Memory B cell (primary cell): ENCODE data around the gene RANBP3.

Source experiments
- ATAC-seq: fragments of 150-1000 bp; cut with Tn5 transposase; 2 replicates; pipeline ENCODE4 v1.10.0; 2021; ENCODE audit warnings: low read depth, mild to moderate bottlenecking, moderate library complexity
- DNase-seq, 2 donors: peaks; one replicate each; pipeline ENCODE4 v3.0.0; 2022; ENCODE audit warnings: low spot score in 2 of 2
- H3K27ac Mint-ChIP-seq: one replicate; pipeline ENCODE4 v1.8.0; 2022; ENCODE audit warnings: mild to moderate bottlenecking, moderate library complexity, mixed read lengths
- H3K27me3 Mint-ChIP-seq: one replicate; pipeline ENCODE4 v1.8.0; 2022; ENCODE audit warnings: mixed read lengths
- H3K36me3 Mint-ChIP-seq: one replicate; pipeline ENCODE4 v1.8.0; 2022; ENCODE audit warnings: mild to moderate bottlenecking, mixed read lengths
- H3K4me1 Mint-ChIP-seq: one replicate; pipeline ENCODE4 v1.8.0; 2022; ENCODE audit warnings: mixed read lengths
- H3K4me3 Mint-ChIP-seq: one replicate; pipeline ENCODE4 v1.8.0; 2022; ENCODE audit warnings: mild to moderate bottlenecking, moderate library complexity, mixed read lengths
- H3K9me3 Mint-ChIP-seq: one replicate; pipeline ENCODE4 v1.8.0; 2022; ENCODE audit warnings: mixed read lengths

The RANBP3 gene

DNA sequence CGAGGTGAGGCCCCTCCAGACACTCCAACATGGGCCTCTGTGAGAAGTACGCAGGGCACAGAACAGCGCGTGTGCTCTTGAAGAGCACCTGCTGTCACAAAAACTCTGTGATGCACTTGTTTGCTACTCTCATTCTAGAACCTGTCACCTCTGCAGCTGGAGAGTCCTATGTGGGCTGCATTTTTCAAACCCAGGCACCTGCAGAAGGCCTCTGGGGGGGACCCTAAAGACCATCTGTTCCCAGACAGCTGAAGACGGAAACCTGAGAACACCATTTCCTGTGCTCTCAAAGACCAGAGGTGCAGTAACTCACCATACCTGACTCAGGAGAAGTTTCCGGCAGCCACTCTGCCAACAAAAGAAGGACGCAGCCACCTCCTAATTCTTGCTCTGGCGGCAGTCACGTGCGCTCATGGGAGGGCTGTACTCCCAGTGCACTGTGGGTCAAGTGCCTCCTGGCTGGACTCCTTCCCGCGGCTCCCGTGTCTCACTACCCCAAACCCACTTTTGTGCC lies 28.1 kb downstream of the RANBP3 start:
- ATAC-seq (no peak), DNase-seq (no peak)
- peak overlapping the region; percentile 31 for H3K27ac Mint-ChIP-seq
- H3K4me3 Mint-ChIP-seq: no peak overlapping the region
- H3K4me1 Mint-ChIP-seq: peaks cover 47% of the 10 kb centered on the region
- peaks cover 20% of the 10 kb centered on the region for H3K36me3 Mint-ChIP-seq
- H3K9me3 Mint-ChIP-seq: no peaks in the 10 kb centered on the region
- H3K27me3 Mint-ChIP-seq: no peaks in the 10 kb centered on the region

DNA sequence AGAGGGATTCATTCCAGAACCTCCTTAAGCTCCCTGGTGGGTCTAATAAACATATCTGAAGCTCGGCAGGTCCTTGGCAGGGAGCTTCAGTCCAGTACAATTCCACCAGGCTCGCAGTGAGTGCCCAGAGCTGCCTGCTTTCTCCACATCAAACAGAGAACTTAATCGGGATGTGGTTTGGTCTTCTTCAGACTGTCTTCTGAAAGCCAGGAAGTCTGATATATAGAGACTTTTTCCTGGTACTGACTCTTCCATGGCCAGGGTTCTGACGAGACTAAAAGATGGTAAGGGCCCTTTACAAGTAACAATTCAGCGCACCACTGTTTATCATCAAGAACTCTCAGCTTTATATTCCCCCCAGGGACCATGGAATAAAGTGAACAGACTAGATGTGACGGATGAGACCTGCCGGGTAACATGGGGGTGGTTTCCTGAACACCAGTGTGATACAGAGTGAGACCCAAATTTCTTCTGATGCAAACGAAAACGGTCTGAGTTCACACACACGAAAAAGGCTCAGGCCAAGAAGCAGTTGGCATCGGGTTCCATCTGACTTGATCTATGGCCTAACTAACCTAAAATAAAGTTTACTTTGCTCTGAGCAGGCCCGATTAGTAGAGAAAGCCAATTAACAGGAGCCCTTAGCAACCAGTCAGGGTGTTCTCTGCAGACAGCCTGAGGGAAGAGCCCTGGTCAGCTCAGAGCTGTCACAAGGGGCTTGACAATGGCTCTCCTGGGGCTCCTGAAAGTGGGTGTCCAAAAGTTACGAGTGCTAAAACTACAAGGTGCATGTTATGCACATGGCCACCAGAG lies 29.0 kb downstream of the RANBP3 start:
- DNase-seq: no peak
- Mint-ChIP-seq H3K9me3 (no peaks in the 10 kb centered on the region), H3K4me1 (peaks cover 41% of the 10 kb centered on the region), H3K27ac (peak overlapping the region; percentile 31), H3K27me3 (no peaks in the 10 kb centered on the region), H3K4me3 (no peak overlapping the region), H3K36me3 (peaks cover 16% of the 10 kb centered on the region)
- ATAC-seq: no peak

DNA sequence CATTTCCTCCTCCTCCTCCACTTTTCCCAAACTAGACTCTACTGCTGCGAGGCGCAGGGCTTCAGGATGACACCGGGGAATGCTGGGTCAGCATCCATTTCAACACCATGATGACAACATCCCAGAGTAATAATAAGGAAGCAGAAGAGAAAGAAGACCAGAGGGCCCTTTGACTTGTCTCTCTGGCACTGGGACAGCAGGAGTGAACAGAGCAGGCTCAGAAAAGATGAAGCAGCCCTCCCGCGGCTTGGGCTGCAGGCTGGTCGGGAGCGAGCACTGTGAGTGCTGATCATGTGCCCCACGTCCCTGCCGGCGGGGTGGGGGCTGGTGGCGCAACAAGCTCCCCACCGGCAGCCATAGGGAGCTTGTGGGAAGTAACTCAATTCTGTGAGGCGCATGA lies 30.5 kb downstream of the RANBP3 start:
- Mint-ChIP-seq H3K9me3 (no peaks in the 10 kb centered on the region), H3K36me3 (peaks cover 16% of the 10 kb centered on the region), H3K4me3 (no peak overlapping the region), H3K27ac (no peak overlapping the region), H3K4me1 (peaks cover 30% of the 10 kb centered on the region), H3K27me3 (no peaks in the 10 kb centered on the region)
- ATAC-seq: no peak
- DNase-seq: no peak

DNA sequence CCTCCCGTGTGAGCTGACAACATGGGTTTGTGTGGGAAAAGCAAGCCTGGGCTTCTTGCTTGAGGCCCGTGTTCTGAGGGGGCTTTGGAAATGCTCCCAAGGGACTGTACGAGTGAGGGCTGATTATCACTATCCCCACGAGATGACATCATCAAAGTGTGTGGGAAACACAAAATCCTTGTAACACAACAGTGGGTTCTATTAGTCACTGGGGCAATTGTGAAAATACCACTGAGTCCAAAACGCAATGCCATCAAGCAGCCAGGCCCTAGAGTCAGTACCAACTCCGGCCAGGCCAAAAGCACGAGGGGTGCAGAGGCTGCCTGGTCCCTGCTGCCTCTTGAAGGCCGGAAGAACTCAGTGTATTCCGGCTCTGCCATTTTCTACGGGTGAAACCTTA lies 34.3 kb downstream of the RANBP3 start:
- H3K27me3 Mint-ChIP-seq: no peaks in the 10 kb centered on the region
- no peak overlapping the region for H3K27ac Mint-ChIP-seq
- H3K9me3 Mint-ChIP-seq: no peaks in the 10 kb centered on the region
- no peak for ATAC-seq
- peaks cover 15% of the 10 kb centered on the region for H3K4me1 Mint-ChIP-seq
- H3K36me3 Mint-ChIP-seq: peaks cover 13% of the 10 kb centered on the region
- no peak overlapping the region for H3K4me3 Mint-ChIP-seq
- no peak for DNase-seq

DNA sequence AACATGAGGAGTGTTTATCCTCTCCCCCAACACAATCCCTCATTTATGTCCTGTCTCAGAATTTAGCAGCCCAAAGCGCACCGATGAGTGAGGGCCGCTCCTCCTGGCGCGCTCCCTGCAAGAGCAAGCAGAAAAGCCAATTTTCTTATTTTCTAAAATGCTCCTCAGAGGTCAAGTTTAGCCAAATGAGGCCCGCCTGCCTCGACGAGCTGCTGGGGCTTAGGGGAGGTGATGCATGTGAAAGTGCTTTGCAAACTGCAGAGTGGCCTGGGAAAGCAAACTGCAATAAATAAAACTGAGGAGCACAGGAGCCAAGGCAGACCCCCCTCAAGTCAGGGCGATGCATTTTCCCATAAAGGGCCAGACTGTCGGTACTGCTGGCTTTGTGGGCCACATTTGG lies 34.9 kb downstream of the RANBP3 start:
- Mint-ChIP-seq H3K27ac (no peak overlapping the region), H3K9me3 (no peaks in the 10 kb centered on the region), H3K4me1 (peaks cover 15% of the 10 kb centered on the region), H3K36me3 (peaks cover 13% of the 10 kb centered on the region), H3K27me3 (no peaks in the 10 kb centered on the region), H3K4me3 (no peak overlapping the region)
- DNase-seq: no peak
- no peak for ATAC-seq

DNA sequence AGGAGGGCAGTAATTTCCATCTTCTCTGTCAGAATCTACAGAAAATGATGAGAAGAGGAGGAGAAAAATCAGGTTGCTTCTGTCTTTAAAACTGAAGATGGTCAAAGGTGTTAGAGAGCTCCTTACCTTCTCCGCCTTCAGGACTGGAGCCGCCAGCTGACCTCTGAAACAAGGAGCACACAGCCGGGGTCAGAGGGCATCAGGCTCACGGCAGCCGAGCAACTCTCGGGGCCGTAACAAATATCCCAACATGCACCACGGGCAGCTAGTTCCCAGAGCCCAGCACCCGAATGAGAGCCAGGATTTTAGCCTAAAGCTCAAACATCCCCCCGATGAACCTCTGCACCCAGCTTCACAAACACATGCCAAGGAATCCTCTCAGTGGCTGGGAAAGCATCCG lies 36.3 kb downstream of the RANBP3 start:
- peaks cover 13% of the 10 kb centered on the region for H3K4me1 Mint-ChIP-seq
- H3K36me3 Mint-ChIP-seq: peaks cover 16% of the 10 kb centered on the region
- H3K4me3 Mint-ChIP-seq: no peak overlapping the region
- no peaks in the 10 kb centered on the region for H3K27me3 Mint-ChIP-seq
- ATAC-seq (no peak), DNase-seq (no peak)
- H3K27ac Mint-ChIP-seq: no peak overlapping the region
- H3K9me3 Mint-ChIP-seq: no peaks in the 10 kb centered on the region

DNA sequence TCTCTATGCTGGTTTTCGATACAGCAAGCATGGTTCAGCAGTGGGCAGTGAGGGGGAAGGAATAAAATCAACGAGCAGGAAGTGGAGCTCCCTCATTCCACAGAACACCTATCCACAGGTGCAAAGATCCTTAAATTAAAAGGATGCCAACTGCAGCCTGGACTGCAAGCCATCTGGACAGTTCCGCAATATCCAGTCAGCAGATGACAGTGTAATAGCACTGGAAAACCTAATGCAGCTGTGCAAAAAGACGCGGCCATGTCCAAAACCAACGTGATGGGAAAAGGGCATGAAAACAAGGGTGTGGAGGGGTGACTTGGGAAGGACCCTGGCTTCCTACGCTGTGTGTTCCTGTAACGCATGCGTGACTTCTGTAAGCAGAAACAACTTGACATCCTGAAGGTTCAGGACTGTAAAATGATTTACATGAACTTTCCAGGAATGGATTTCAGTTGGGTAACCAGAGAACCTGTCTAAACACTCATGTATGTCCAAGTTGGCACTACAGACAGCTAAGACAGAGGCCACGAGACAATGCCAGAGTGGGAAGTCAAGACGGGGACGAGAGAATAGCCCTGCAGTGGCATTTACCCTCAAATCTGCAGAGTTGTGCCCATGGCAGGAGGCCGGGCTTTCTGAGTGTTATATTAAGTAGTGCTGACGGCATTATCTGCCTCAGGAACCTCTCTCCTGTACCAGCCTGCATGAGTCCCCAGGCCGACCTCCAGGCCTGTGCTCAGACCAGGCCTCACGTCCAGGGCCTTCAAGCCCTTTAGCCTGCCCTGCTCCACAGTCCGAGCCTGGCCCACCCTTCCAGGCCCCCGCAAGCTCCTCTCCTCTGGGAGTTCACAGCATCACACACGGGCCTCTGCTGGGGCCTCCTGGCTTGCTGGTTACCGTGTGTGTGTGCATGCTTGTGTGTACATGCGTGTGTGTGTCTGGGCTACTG lies 37.4 kb downstream of the RANBP3 start:
- H3K9me3 Mint-ChIP-seq: no peaks in the 10 kb centered on the region
- no peak overlapping the region for H3K27ac Mint-ChIP-seq
- ATAC-seq (no peak), DNase-seq (no peak)
- H3K27me3 Mint-ChIP-seq: no peaks in the 10 kb centered on the region
- peaks cover 14% of the 10 kb centered on the region for H3K36me3 Mint-ChIP-seq
- H3K4me1 Mint-ChIP-seq: peaks cover 6% of the 10 kb centered on the region
- no peak overlapping the region for H3K4me3 Mint-ChIP-seq

DNA sequence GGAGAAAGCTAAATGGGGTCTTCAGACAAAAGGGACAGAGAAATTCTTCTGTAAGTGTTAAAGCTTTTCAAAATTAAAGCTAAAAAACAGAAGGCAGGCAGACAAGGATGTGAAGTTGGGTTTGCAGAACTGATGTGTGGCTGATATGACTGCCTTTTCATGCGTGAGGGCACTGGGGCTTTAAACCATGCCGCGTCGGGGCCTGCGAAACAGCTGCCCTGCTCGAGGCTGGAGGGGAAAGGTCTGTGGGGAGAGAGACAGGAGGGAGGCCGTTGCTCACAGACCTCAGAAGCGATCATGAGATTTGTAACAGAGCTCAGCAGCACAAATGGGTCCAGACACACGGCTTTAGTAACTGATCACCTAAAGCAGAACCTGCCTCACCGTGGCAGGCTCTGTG lies 40.4 kb downstream of the RANBP3 start:
- Mint-ChIP-seq H3K27ac (no peak overlapping the region), H3K36me3 (peaks cover 11% of the 10 kb centered on the region), H3K4me1 (peaks cover 2% of the 10 kb centered on the region), H3K4me3 (no peak overlapping the region), H3K9me3 (no peaks in the 10 kb centered on the region), H3K27me3 (no peaks in the 10 kb centered on the region)
- DNase-seq (no peak), ATAC-seq (no peak)

DNA sequence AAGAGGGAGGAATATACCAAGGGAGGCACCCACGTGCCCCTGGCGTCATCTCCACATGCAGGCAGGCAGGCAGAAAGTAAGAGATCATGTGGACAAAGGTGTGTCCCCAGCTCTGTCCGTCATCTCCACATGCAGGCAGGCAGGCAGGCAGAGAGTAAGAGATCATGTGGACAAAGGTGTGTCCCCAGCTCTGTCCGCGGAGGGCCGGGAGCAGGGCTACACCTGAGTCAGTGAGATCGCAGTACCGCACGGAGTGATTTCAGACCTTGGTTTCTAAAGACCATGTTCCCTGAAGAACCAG lies 41.7 kb downstream of the RANBP3 start:
- H3K27me3 Mint-ChIP-seq: no peaks in the 10 kb centered on the region
- no peak for ATAC-seq
- peaks cover 2% of the 10 kb centered on the region for H3K4me1 Mint-ChIP-seq
- H3K27ac Mint-ChIP-seq: no peak overlapping the region
- peaks cover 14% of the 10 kb centered on the region for H3K36me3 Mint-ChIP-seq
- DNase-seq: no peak
- H3K4me3 Mint-ChIP-seq: no peak overlapping the region
- H3K9me3 Mint-ChIP-seq: no peaks in the 10 kb centered on the region

DNA sequence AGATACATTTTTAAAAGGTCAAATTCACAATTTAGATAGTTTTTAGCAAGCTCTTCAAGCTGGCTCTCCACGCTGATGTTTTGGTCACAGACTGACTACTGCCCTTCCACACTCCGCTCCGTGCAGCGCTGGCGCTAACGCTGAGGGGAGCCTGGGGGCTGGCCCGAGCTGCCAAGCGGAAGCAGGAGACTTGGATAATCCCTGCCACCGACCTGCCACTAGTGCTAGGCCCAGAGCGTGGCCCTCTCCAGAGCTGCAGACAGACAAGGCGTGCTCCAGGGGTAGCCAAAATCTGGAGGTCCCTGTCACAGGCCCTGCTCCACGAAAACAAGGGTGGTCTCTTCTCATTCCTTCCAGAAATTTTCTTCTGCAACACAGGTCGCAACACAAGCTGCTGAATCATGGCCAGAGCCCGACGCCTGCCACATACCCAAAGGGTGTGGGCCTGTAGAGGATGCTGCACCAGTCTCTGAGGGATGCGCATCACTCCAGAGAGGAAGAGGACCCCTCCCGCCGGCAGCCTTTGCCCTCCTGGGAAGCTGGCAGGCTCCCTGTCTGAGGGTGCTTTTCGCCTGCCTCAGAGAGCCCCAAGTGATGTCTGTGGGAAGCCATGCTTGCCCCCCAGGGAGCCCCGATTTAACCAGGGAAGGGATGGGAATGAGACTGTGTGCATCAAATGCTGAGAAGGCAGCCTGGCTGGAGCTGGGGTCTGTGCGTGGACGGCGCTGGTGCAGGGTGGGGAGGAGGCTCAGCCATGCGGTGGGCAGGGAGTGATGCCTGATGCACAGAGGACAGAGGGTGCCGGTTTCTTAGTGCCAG lies 42.3 kb downstream of the RANBP3 start:
- Mint-ChIP-seq H3K36me3 (peaks cover 14% of the 10 kb centered on the region), H3K27me3 (no peaks in the 10 kb centered on the region), H3K4me1 (peaks cover 2% of the 10 kb centered on the region), H3K4me3 (no peak overlapping the region), H3K9me3 (no peaks in the 10 kb centered on the region), H3K27ac (no peak overlapping the region)
- no peak for DNase-seq
- no peak for ATAC-seq

DNA sequence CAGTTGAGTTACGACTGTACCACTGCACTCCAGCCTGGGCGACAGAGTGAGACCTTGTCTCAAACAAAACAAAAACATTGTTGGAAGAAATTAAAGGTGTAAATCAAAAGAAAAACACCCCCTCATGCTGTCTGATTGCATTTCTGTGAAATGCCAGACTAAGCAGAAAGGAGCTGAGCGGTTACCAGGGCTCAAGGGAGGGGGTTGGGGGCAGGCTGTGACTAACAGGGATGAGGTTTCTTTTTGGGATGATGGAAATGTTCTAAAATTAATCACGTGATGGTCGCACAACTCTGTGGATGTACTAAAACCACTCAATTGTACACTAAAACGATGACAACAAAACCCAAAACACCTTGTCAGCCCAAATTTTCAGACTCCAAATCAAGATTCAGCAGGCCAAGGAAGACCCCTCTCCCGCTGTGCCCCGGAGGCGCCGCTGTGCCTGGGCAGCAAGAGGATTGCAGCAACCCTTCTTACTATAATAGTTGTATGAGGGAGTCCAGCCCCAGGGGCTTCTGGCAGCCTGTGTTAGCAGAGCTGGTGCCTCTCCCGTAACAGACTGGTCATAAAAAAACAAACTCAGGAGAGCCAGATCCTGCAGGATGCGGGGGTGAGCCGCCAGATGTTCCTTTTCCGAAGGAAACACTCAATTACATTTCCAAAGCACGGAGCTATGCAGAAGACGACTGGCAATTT lies 43.0 kb downstream of the RANBP3 start:
- Mint-ChIP-seq H3K27me3 (no peaks in the 10 kb centered on the region), H3K9me3 (no peaks in the 10 kb centered on the region), H3K4me1 (peaks cover 2% of the 10 kb centered on the region), H3K4me3 (no peak overlapping the region), H3K27ac (no peak overlapping the region), H3K36me3 (peaks cover 14% of the 10 kb centered on the region)
- ATAC-seq (no peak), DNase-seq (no peak)

DNA sequence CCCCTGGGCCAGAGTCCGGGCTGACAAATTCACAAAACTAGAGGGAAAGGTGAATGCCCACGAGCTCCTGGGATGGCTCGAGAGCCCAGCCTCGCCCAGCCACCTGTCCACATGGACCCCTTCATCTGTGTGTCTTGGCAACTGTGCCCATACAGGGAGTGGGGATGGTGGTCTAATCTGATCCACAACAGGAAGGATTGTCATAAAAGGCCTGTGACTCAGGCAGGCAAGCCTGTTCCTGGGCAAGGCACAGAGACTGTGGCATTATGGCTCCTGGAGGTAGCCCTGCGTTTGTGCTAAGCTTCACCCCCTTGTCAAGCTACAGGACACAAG lies 43.9 kb downstream of the RANBP3 start:
- Mint-ChIP-seq H3K27me3 (no peaks in the 10 kb centered on the region), H3K27ac (no peak overlapping the region), H3K9me3 (no peaks in the 10 kb centered on the region), H3K4me1 (peaks cover 2% of the 10 kb centered on the region), H3K36me3 (peaks cover 14% of the 10 kb centered on the region), H3K4me3 (no peak overlapping the region)
- DNase-seq: no peak
- ATAC-seq: no peak

DNA sequence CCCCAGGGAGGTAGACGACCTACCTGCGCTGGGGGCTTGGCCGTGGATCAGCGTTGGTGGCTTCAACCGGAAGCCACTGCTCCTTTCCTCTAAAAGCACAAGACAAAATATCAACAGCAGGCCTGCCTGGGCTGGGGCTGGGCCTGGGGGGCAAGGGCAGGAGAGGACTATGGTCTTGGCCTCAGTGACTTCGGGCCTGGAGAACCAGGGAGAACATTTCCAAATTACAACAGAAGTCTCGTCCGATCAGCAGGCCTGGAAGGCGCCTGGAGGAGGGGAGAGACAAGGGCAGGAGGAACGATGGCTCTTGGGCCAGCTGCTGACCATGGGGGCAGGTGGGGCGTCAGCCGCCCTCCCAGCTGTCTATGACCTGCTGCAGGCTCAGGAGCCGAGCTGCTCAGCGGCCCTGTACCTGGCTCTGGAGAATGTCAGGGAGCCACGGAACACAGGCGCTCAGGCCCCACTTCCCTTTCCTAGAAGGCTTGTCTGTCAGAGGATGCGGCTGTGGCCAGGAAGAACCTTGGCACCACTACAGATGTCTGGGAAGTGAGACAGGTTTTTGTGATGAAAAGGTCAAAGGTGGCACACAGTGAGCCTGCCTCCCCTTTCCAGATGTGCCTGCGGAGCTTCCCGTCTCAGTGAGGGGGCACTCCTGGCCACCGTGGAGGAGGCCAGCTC lies 44.4 kb downstream of the RANBP3 start:
- Mint-ChIP-seq H3K4me3 (no peak overlapping the region), H3K36me3 (peaks cover 17% of the 10 kb centered on the region), H3K9me3 (no peaks in the 10 kb centered on the region), H3K4me1 (peaks cover 2% of the 10 kb centered on the region), H3K27me3 (no peaks in the 10 kb centered on the region), H3K27ac (no peak overlapping the region)
- DNase-seq (no peak), ATAC-seq (no peak)
